SK-N-SH (cell line): Measurements from ENCODE around the gene TAS2R5. TPM values are rescaled to one million over a fixed set of nuclear protein-coding genes. Genes with fewer than 3 reads are reported as not detected.

Experiments
- CTCF ChIA-PET: fragments of 300-600, 350-600 bp; formaldehyde crosslinking; extraction: SDS; loops from one replicate; lab custom pipeline; 2021; lab: Yijun Ruan, JAX
- POLR2A ChIA-PET: fragments of 350-600 bp; sonication (Branson Sonifier 250); formaldehyde crosslinking; extraction: SDS; loops from one replicate; lab custom pipeline; 2020; ENCODE audit warnings: antibody characterized with exemption, inconsistent platforms; lab: Yijun Ruan, JAX
- DNase-seq: peaks from one replicate; pipeline ENCODE4 v3.0.0; 2012
- H2AFZ ChIP-seq: fragments of 200-600 bp; sonication (generic); 2 replicates; pipeline ENCODE4 v1.8.1; 2016; ENCODE audit warnings: antibody characterized with exemption, mild to moderate bottlenecking, low read depth
- H3F3A ChIP-seq: fragments of 200-600 bp; sonication (generic); replicated peaks from 2 replicates; pipeline ENCODE3; 2016; ENCODE audit warnings: antibody characterized with exemption, mild to moderate bottlenecking; ENCODE audit not compliant: insufficient read depth
- H3K27ac ChIP-seq, 2 experiments: fragments of 200-500 bp in 1 of 2; fragments of 200-600 bp in 1 of 2; sonication (Bioruptor generic) in 1 of 2; sonication (generic), shearing (Covaris generic) in 1 of 2; 2 replicates each; pipeline versions ENCODE4 v1.5.1 to v1.6.1; 2014 to 2016; ENCODE audit warnings: low read depth in 2 of 2, inconsistent platforms in 1 of 2, low read length in 1 of 2, mild to moderate bottlenecking in 1 of 2, mixed read lengths in 1 of 2
- H3K27me3 ChIP-seq: fragments of 200-600 bp; sonication (generic), shearing (Covaris generic); 2 replicates; pipeline ENCODE4 v1.6.1; 2016; ENCODE audit warnings: mixed run types; ENCODE audit not compliant: insufficient read depth
- H3K36me3 ChIP-seq, 2 experiments: fragments of 200-500 bp in 1 of 2; fragments of 200-600 bp in 1 of 2; sonication (Bioruptor generic) in 1 of 2; sonication (generic) in 1 of 2; replicated peaks in 1 of 2; 2 replicates each; pipeline versions ENCODE3 to v1.5.1; 2014 to 2016; ENCODE audit warnings: low read length in 1 of 2, mild to moderate bottlenecking in 1 of 2; ENCODE audit not compliant: insufficient read depth in 2 of 2, control insufficient read depth in 1 of 2
- H3K4me1 ChIP-seq, 2 experiments: fragments of 200-500 bp in 1 of 2; fragments of 200-600 bp in 1 of 2; sonication (Bioruptor generic) in 1 of 2; sonication (generic), shearing (Covaris generic) in 1 of 2; 2 replicates each; pipeline versions ENCODE4 v1.5.1 to v1.6.1; 2014 to 2016; ENCODE audit warnings: low read depth in 1 of 2, low read length in 1 of 2, mixed run types in 1 of 2; ENCODE audit not compliant: insufficient read depth in 2 of 2, control insufficient read depth in 1 of 2
- H3K4me2 ChIP-seq: fragments of 200-600 bp; sonication (generic), shearing (Covaris generic); 2 replicates; pipeline ENCODE4 v1.6.1; 2017; ENCODE audit warnings: mixed run types
- H3K4me3 ChIP-seq, 2 experiments: fragments of 200-500 bp in 1 of 2; fragments of 200-600 bp in 1 of 2; sonication (Bioruptor generic) in 1 of 2; sonication (generic), shearing (Covaris generic) in 1 of 2; 2 replicates each; pipeline versions ENCODE4 v1.5.1 to v1.8.1; 2014 to 2016; ENCODE audit warnings: low read depth in 2 of 2, inconsistent platforms in 1 of 2, low read length in 1 of 2, mild to moderate bottlenecking in 1 of 2, mixed read lengths in 1 of 2, moderate library complexity in 1 of 2
- H3K79me2 ChIP-seq: fragments of 200-600 bp; sonication (generic); 2 replicates; pipeline ENCODE4 v1.8.1; 2017; ENCODE audit warnings: mild to moderate bottlenecking; ENCODE audit not compliant: insufficient read depth
- H3K9ac ChIP-seq: fragments of 200-600 bp; sonication (generic); 2 replicates; pipeline ENCODE4 v1.6.1; 2017; ENCODE audit warnings: mixed run types
- H3K9me2 ChIP-seq: fragments of 200-600 bp; sonication (generic); 2 replicates; pipeline ENCODE4 v1.6.1; 2017; ENCODE audit warnings: mixed run types
- H3K9me3 ChIP-seq: fragments of 200-600 bp; sonication (generic); 2 replicates; pipeline ENCODE4 v1.6.1; 2017; ENCODE audit warnings: mixed run types, mild to moderate bottlenecking, moderate library complexity
- H4K20me1 ChIP-seq: fragments of 200-600 bp; sonication (generic); 2 replicates; pipeline ENCODE4 v1.6.1; 2017; ENCODE audit warnings: mild to moderate bottlenecking, mixed run types; ENCODE audit not compliant: insufficient read depth
- CTCF ChIP-seq: fragments of 200-600 bp; sonication (generic); IDR thresholded peaks from 2 replicates; pipeline ENCODE4 v1.6.1; 2017; ENCODE audit warnings: antibody characterized with exemption, mild to moderate bottlenecking, moderate library complexity
- FOSL2 ChIP-seq: IDR thresholded peaks from 2 replicates; pipeline ENCODE4 v1.4.0; 2012; ENCODE audit warnings: low read depth, mild to moderate bottlenecking, moderate library complexity, borderline replicate concordance
- IRF3 ChIP-seq: fragments of 150-350 bp; IDR thresholded peaks from 2 replicates; pipeline ENCODE4 v1.6.1; 2016; ENCODE audit warnings: mild to moderate bottlenecking, low read depth, low read length
- MEF2A ChIP-seq: IDR thresholded peaks from 2 replicates; pipeline ENCODE4 v1.4.0; 2012; ENCODE audit warnings: low read depth, borderline replicate concordance
- NFIC ChIP-seq: IDR thresholded peaks from 2 replicates; pipeline ENCODE4 v1.4.0; 2012; ENCODE audit warnings: borderline replicate concordance
- NRF1 ChIP-seq: IDR thresholded peaks from 2 replicates; pipeline ENCODE4 v1.6.1; 2012; ENCODE audit warnings: low read depth, mild to moderate bottlenecking, low read length
- RAD21 ChIP-seq: IDR thresholded peaks from 2 replicates; pipeline ENCODE4 v1.6.1; 2012; ENCODE audit warnings: mild to moderate bottlenecking, low read length
- RCOR1 ChIP-seq: fragments of 150-350 bp; IDR thresholded peaks from 2 replicates; pipeline ENCODE4 v1.6.1; 2017; ENCODE audit warnings: antibody characterized with exemption, low read length
- REST ChIP-seq: IDR thresholded peaks from 2 replicates; pipeline ENCODE4 v1.6.1; 2012; ENCODE audit warnings: mild to moderate bottlenecking, low read depth, low read length, moderate library complexity
- RXRA ChIP-seq: IDR thresholded peaks from 2 replicates; pipeline ENCODE4 v1.4.0; 2012; ENCODE audit warnings: low read depth, mild to moderate bottlenecking, borderline replicate concordance
- SMC3 ChIP-seq: IDR thresholded peaks from 2 replicates; pipeline ENCODE4 v1.6.1; 2012; ENCODE audit warnings: low read depth, low read length, improper control_type of control experiment
- TAF1 ChIP-seq: IDR thresholded peaks from 2 replicates; pipeline ENCODE4 v1.6.1; 2012; ENCODE audit warnings: low read depth, mild to moderate bottlenecking, low read length, moderate library complexity, borderline replicate concordance
- TCF12 ChIP-seq: IDR thresholded peaks from 2 replicates; pipeline ENCODE4 v1.4.0; 2012
- TEAD4 ChIP-seq: IDR thresholded peaks from 2 replicates; pipeline ENCODE4 v1.4.0; 2012; ENCODE audit warnings: mild to moderate bottlenecking, borderline replicate concordance; ENCODE audit not compliant: insufficient read depth
- USF1 ChIP-seq: IDR thresholded peaks from 2 replicates; pipeline ENCODE4 v1.4.0; 2012; ENCODE audit warnings: low read depth, borderline replicate concordance
- ZBTB33 ChIP-seq: IDR thresholded peaks from 2 replicates; pipeline ENCODE4 v1.4.0; 2012; ENCODE audit warnings: low read depth, borderline replicate concordance
- WGBS: methylation state at CpG from one replicate; pipeline ENCODE4 v1.1.6; 2017; ENCODE audit warnings: low lambda C conversion rate; 5-methylcytosine and 5-hydroxymethylcytosine counted together
- polyA plus RNA-seq, 3 experiments: library from polyadenylated mRNA; depleted of rRNA; stranded (reverse); fragments of >200 nt; gene quantifications; 2 replicates each; pipeline ENCODE4 v1.2.3, GENCODE V29; 2012

Gene TAS2R5
- polyA plus RNA-seq, 1 of the 3 experiments (the other 2 are of a cell fraction), result 0.43 TPM

GRCh38 chr7:141785706-141786552, 4.1 kb upstream of the TAS2R5 start:
- Histone ChIP-seq H3K27me3 (no peaks in the 10 kb centered on the region), H3K4me3 (no peak overlapping the region; a peak in 1 of 4 replicates), H3K4me1 (no peaks in the 10 kb centered on the region), H3K9me2 (no peaks in the 10 kb centered on the region), H3K4me2 (no peak overlapping the region), H3K9ac (no peak overlapping the region), H3F3A (no peaks in the 10 kb centered on the region), H3K27ac (no peak overlapping the region), H4K20me1 (no peaks in the 10 kb centered on the region), H3K9me3 (no peaks in the 10 kb centered on the region), H2AFZ (no peak overlapping the region), H3K36me3 (peaks cover 0 to 7% of the 10 kb centered on the region in 2 experiments), H3K79me2 (no peaks in the 10 kb centered on the region)
- WGBS, result 70% methylated on average over 13 of the region's 13 CpGs
- DNase-seq, result peak; percentile 63
- ChIA-PET CTCF (interaction anchor here (0.6 to 2.7 kb wide), 56 partner anchors 9 to 383 kb away, joined by 3 to 61 read pairs (median 4); partner anchors contain the start of genes OR9A4, SSBP1, TAS2R4 and WEE2), POLR2A (interaction anchor here (0.7 to 1.6 kb wide), 2 partner anchors 48 to 131 kb away, joined by 3 to 4 read pairs; partner anchors contain the start of gene SSBP1)
- TF ChIP-seq IRF3 (no peak), MEF2A (no peak), RAD21 (peak; percentile 80), SMC3 (peak; percentile 64), CTCF (peak; percentile 98)

GRCh38 chr7:141788296-141788695, 1.7 kb upstream of the TAS2R5 start:
- no peaks in the 10 kb centered on the region for H3K9me3 ChIP-seq
- no peaks in the 10 kb centered on the region for H3F3A ChIP-seq
- WGBS, result 74% methylated on average over 2 of the region's 2 CpGs
- no peaks in the 10 kb centered on the region for H3K9me2 ChIP-seq
- H3K79me2 ChIP-seq, result no peaks in the 10 kb centered on the region
- H3K4me1 ChIP-seq, result no peaks in the 10 kb centered on the region
- no peak overlapping the region for H2AFZ ChIP-seq
- no peak overlapping the region for H3K4me2 ChIP-seq
- no peak overlapping the region for H3K9ac ChIP-seq
- peaks cover 0 to 7% of the 10 kb centered on the region in 2 experiments for H3K36me3 ChIP-seq
- DNase-seq, result no peak
- no peak overlapping the region for H3K27ac ChIP-seq
- no peak overlapping the region for H3K4me3 ChIP-seq
- H3K27me3 ChIP-seq, result no peaks in the 10 kb centered on the region
- no peaks in the 10 kb centered on the region for H4K20me1 ChIP-seq
- ChIA-PET POLR2A (no interaction called here), CTCF (interaction anchor here (0.8 to 2.1 kb wide), 5 partner anchors 10 to 716 kb away, joined by 3 to 14 read pairs (median 3); partner anchors contain the start of gene SSBP1)
- TF ChIP-seq REST (no peak), USF1 (no peak), RXRA (no peak), RCOR1 (no peak), NFIC (no peak), TEAD4 (no peak), NRF1 (no peak), ZBTB33 (no peak), TAF1 (no peak), MEF2A (no peak), FOSL2 (no peak), TCF12 (no peak)
